Uterus (tissue), 4 donors: ENCODE measurements around the gene EIF4EBP2. TPM values are rescaled to one million over a fixed set of nuclear protein-coding genes. Genes with fewer than 3 reads are reported as not detected.

ENCODE experiments used
- DNase-seq, 2 donors: peaks; one replicate each; pipeline ENCODE4 v3.0.0-alpha.2; 2019 to 2020
- H3K27ac ChIP-seq, 2 donors: fragments of 200-600 bp; sonication (generic); 1 replicate in 1 of 2; 2 replicates in 1 of 2; pipeline ENCODE4 v1.5.1; 2016 to 2018
- H3K27me3 ChIP-seq, 2 donors: fragments of 200-600 bp; sonication (generic); one replicate each; pipeline ENCODE4 v1.5.1; 2018 to 2019; ENCODE audit warnings: control low read depth in 1 of 2
- H3K36me3 ChIP-seq, 2 donors: fragments of 200-600 bp; sonication (generic); one replicate each; pipeline ENCODE4 v1.5.1; 2019; ENCODE audit warnings: control low read depth in 1 of 2
- H3K4me1 ChIP-seq, 2 donors: fragments of 200-600 bp; sonication (generic); one replicate each; pipeline ENCODE4 v1.5.1; 2018 to 2019; ENCODE audit warnings: control low read depth in 1 of 2
- H3K4me3 ChIP-seq, 2 donors: fragments of 200-600 bp; sonication (generic); 1 replicate in 1 of 2; 2 replicates in 1 of 2; pipeline ENCODE4 v1.5.1; 2018 to 2019; ENCODE audit warnings: mild to moderate bottlenecking in 1 of 2
- H3K9me3 ChIP-seq, 2 donors: fragments of 200-600 bp; sonication (generic); one replicate each; pipeline ENCODE4 v1.5.1; 2019; ENCODE audit warnings: control low read depth in 1 of 2
- CTCF ChIP-seq, 4 experiments: fragments of 200-600 bp in 2 of 4; fragments of 450-650 bp in 2 of 4; sonication (generic) in 2 of 4; IDR thresholded peaks; one replicate each; pipeline ENCODE4 v1.5.1; 2016 to 2019; ENCODE audit warnings: antibody characterized with exemption in 4 of 4, mild to moderate bottlenecking in 2 of 4, moderate library complexity in 1 of 4
- POLR2A ChIP-seq, 2 donors: fragments of 450-650 bp; IDR thresholded peaks; one replicate each; pipeline ENCODE4 v1.6.1; 2016; ENCODE audit warnings: antibody characterized with exemption in 2 of 2, mild to moderate bottlenecking in 1 of 2, moderate library complexity in 1 of 2
- intact Hi-C: fragments of 100-400 bp; cut with DNase I; formaldehyde crosslinking; loops from one replicate; pipeline ENCODE4 v1.15.1; 2023; ENCODE audit warnings: low total_unique reads
- total RNA-seq, 4 donors: library from RNA; depleted of rRNA in 3 of 4; stranded (reverse); fragments of >200 nt in 3 of 4; gene quantifications; one replicate each; pipeline versions ENCODE4 v1.1.0 to v1.2.4, GENCODE V29; 2014 to 2023
- donor health status: DM: yes; HTN: yes; CAD: no.

EIF4EBP2 gene
- total RNA-seq, 4 donors from 2014 or later, result 26.9 to 70.3 (median 46.3) TPM

- H3K4me3 ChIP-seq, result no peak overlapping the region
- H3K4me1 ChIP-seq, result no peaks in the 10 kb centered on the region
- TF ChIP-seq CTCF (IDR thresholded peaks at IDR 0.05) (no peak), POLR2A (IDR thresholded peaks at IDR 0.05) (no peak)
- no peak for DNase-seq
- no peaks in the 10 kb centered on the region for H3K27me3 ChIP-seq
- H3K36me3 ChIP-seq, result no peaks in the 10 kb centered on the region
- no peaks in the 10 kb centered on the region for H3K9me3 ChIP-seq
- intact Hi-C loops, result no loop called here
- no peak overlapping the region for H3K27ac ChIP-seq
These were observed 61.3 kb downstream of the EIF4EBP2 start for GRCh38 chr10:70465278-70465677.

GRCh38 chr10:70465832-70466231 lies 61.9 kb downstream of the EIF4EBP2 start:
- TF ChIP-seq CTCF (IDR thresholded peaks at IDR 0.05) (no peak), POLR2A (IDR thresholded peaks at IDR 0.05) (no peak)
- Histone ChIP-seq H3K4me1 (no peaks in the 10 kb centered on the region), H3K27ac (no peak overlapping the region), H3K27me3 (no peaks in the 10 kb centered on the region), H3K36me3 (no peaks in the 10 kb centered on the region), H3K9me3 (no peaks in the 10 kb centered on the region), H3K4me3 (no peak overlapping the region)
- intact Hi-C loops, result no loop called here
- no peak for DNase-seq

GRCh38 chr10:70466951-70467350 lies 63.0 kb downstream of the EIF4EBP2 start:
- no peak for DNase-seq
- TF ChIP-seq POLR2A (IDR thresholded peaks at IDR 0.05) (no peak), CTCF (IDR thresholded peaks at IDR 0.05) (no peak)
- H3K4me1 ChIP-seq, result no peaks in the 10 kb centered on the region
- H3K9me3 ChIP-seq, result no peaks in the 10 kb centered on the region
- intact Hi-C loops, result no loop called here
- no peaks in the 10 kb centered on the region for H3K27me3 ChIP-seq
- H3K27ac ChIP-seq, result no peak overlapping the region
- H3K36me3 ChIP-seq, result no peaks in the 10 kb centered on the region
- no peak overlapping the region for H3K4me3 ChIP-seq

GRCh38 chr10:70472799-70473454 lies 69.0 kb downstream of the EIF4EBP2 start:
- intact Hi-C loops, result no loop called here
- TF ChIP-seq CTCF (IDR thresholded peaks at IDR 0.05) (no peak), POLR2A (IDR thresholded peaks at IDR 0.05) (no peak)

GRCh38 chr10:70474780-70475179 lies 70.8 kb downstream of the EIF4EBP2 start:
- intact Hi-C loops, result no loop called here

More at GRCh38 chr10:70472799-70473454, 69.0 kb downstream of the EIF4EBP2 start:
- Histone ChIP-seq H3K9me3 (no peaks in the 10 kb centered on the region), H3K4me3 (no peak overlapping the region), H3K36me3 (no peaks in the 10 kb centered on the region), H3K27ac (no peak overlapping the region), H3K4me1 (peaks cover 0 to 5% of the 10 kb centered on the region in 2 donors), H3K27me3 (no peaks in the 10 kb centered on the region)
- no peak for DNase-seq

More at GRCh38 chr10:70474780-70475179, 70.8 kb downstream of the EIF4EBP2 start:
- Histone ChIP-seq H3K9me3 (no peaks in the 10 kb centered on the region), H3K4me3 (no peak overlapping the region), H3K36me3 (no peaks in the 10 kb centered on the region), H3K27ac (no peak overlapping the region), H3K4me1 (peaks cover 0 to 7% of the 10 kb centered on the region in 2 donors), H3K27me3 (no peaks in the 10 kb centered on the region)
- TF ChIP-seq CTCF (IDR thresholded peaks at IDR 0.05) (no peak), POLR2A (IDR thresholded peaks at IDR 0.05) (no peak)
- DNase-seq, result no peak
